ENCODE measurements around the gene NLE1. TPM values are rescaled to one million over a fixed set of nuclear protein-coding genes. Genes with fewer than 3 reads are reported as not detected.
"Not testable (repeated sequence)": the region's sequence is repeated elsewhere in the genome, so short reads cannot be mapped to it uniquely, and the experiment has no call there.

NLE1 gene
- total and polyA plus RNA-seq, 12 donors, result 1.8 to 7.5 (median 4.2) TPM

GRCh38 chr17:35159940-35160339 is 17.8 kb upstream of the NLE1 start:
- Histone ChIP-seq H3K4me1 (peaks cover 0 to 16% (median 0%) of the 10 kb centered on the region in 9 donors), H3K9me3 (no peaks in the 10 kb centered on the region), H3K4me3 (no peak overlapping the region), H3K27ac (peak overlapping the region in 1 of 10 donors; percentile 47), H3K36me3 (peaks cover 0 to 92% (median 5%) of the 10 kb centered on the region in 9 donors), H3K27me3 (no peaks in the 10 kb centered on the region)
- intact Hi-C loops (cut with DNase I), result loop anchor here in 2 of 10 donors (10.0 kb wide), 1 partner anchor 585 kb away; no protein-coding TSS in a partner anchor
- TF ChIP-seq CTCF (IDR thresholded peaks at IDR 0.05), result no peak
- WGBS, 2 donors, result 91 to 92% methylated on average over 2 of the region's 2 CpGs
- no peak for DNase-seq
- ATAC-seq, result no peak

- DNase-seq (no peak), ATAC-seq (peak in 2 of 8 donors; percentile 15 to 19)
- Histone ChIP-seq H3K36me3 (peaks cover 0 to 85% (median 3%) of the 10 kb centered on the region in 9 donors), H3K4me1 (peaks cover 0 to 23% (median 1%) of the 10 kb centered on the region in 9 donors), H3K27me3 (no peaks in the 10 kb centered on the region), H3K9me3 (no peaks in the 10 kb centered on the region), H3K4me3 (no peak overlapping the region), H3K27ac (no peak overlapping the region)
- intact Hi-C loops (cut with DNase I), result no loop called here
- TF ChIP-seq CTCF (IDR thresholded peaks at IDR 0.05), result no peak
- 92 to 95% methylated on average over 7 of the region's 7 CpGs for WGBS, 2 donors
Observed at GRCh38 chr17:35155246-35155645, 13.1 kb upstream of the NLE1 start.

GRCh38 chr17:35154196-35155165 is 12.4 kb upstream of the NLE1 start:
- WGBS, 2 donors, result 86% methylated on average over 13 of the region's 13 CpGs
- intact Hi-C loops (cut with DNase I), result no loop called here
- H3K4me3 ChIP-seq, result no peak overlapping the region
- H3K4me1 ChIP-seq, result peaks cover 0 to 31% (median 2%) of the 10 kb centered on the region in 9 donors
- no peak for TF ChIP-seq CTCF (IDR thresholded peaks at IDR 0.05)
- no peaks in the 10 kb centered on the region for H3K9me3 ChIP-seq
- no peak overlapping the region for H3K27ac ChIP-seq
- peaks cover 0 to 77% (median 2%) of the 10 kb centered on the region in 9 donors for H3K36me3 ChIP-seq
- H3K27me3 ChIP-seq, result no peaks in the 10 kb centered on the region
- ATAC-seq (peak in 1 of 8 donors; percentile 9), DNase-seq (no peak)

- H3K4me1 ChIP-seq, result peaks cover 0 to 48% (median 6%) of the 10 kb centered on the region in 9 donors
- TF ChIP-seq CTCF (IDR thresholded peaks at IDR 0.05), result no peak
- no peaks in the 10 kb centered on the region for H3K27me3 ChIP-seq
- no peak overlapping the region for H3K27ac ChIP-seq
- intact Hi-C loops (cut with DNase I), result no loop called here
- ATAC-seq (no peak), DNase-seq (no peak)
- no peaks in the 10 kb centered on the region for H3K9me3 ChIP-seq
- no peak overlapping the region for H3K4me3 ChIP-seq
- peaks cover 0 to 58% (median 0%) of the 10 kb centered on the region in 9 donors for H3K36me3 ChIP-seq
- WGBS, 2 donors, result 58 to 59% methylated on average over 13 of the region's 13 CpGs
Observed at GRCh38 chr17:35152421-35153140, 10.5 kb upstream of the NLE1 start.

- H3K27ac ChIP-seq; H3K4me3 ChIP-seq; H3K27me3 ChIP-seq; intact Hi-C loops (cut with DNase I); DNase-seq; H3K9me3 ChIP-seq; ATAC-seq: not testable (repeated sequence)
- WGBS, 2 donors, result 87 to 92% methylated on average over 29 of the region's 29 CpGs
- Histone ChIP-seq H3K36me3 (peaks cover 0 to 43% (median 0%) of the 10 kb centered on the region in 9 donors), H3K4me1 (peaks cover 0 to 58% (median 10%) of the 10 kb centered on the region in 9 donors)
Observed at GRCh38 chr17:35151080-35151479, 9.0 kb upstream of the NLE1 start.

Measured in heart right ventricle (tissue), 16 donors.